Heart left ventricle (tissue), 16 donors: Measurements from ENCODE around the gene PREB. TPM values are rescaled to one million over a fixed set of nuclear protein-coding genes. Genes with fewer than 3 reads are reported as not detected.

ENCODE experiments used
- ATAC-seq, 4 donors: fragments of 200-7000 bp; cut with Tn5 transposase; one replicate each; pipeline ENCODE4 v1.9.1; 2020 to 2022; ENCODE audit warnings: moderate library complexity in 4 of 4, mild to moderate bottlenecking in 3 of 4, moderate number of reproducible peaks in 1 of 4
- DNase-seq, 5 donors: peaks; one replicate each; pipeline ENCODE4 v3.0.0-alpha.2; 2020
- H3K27ac ChIP-seq, 12 donors: fragments of 200-600 bp; sonication (generic) in 4 of 12; one replicate each; pipeline versions ENCODE4 v1.5.0 to v1.8.0; 2016 to 2022; ENCODE audit warnings: mild to moderate bottlenecking in 2 of 12
- H3K27me3 ChIP-seq, 9 donors: fragments of 200-600 bp; sonication (generic) in 2 of 9; one replicate each; pipeline versions ENCODE4 v1.5.1 to v1.8.0; 2016 to 2022; ENCODE audit warnings: mild to moderate bottlenecking in 3 of 9
- H3K36me3 ChIP-seq, 9 donors: fragments of 200-600 bp; sonication (generic) in 2 of 9; one replicate each; pipeline versions ENCODE4 v1.5.0 to v1.8.0; 2018 to 2022; ENCODE audit warnings: mild to moderate bottlenecking in 2 of 9
- H3K4me1 ChIP-seq, 12 donors: fragments of 200-600 bp; sonication (generic) in 4 of 12; one replicate each; pipeline versions ENCODE4 v1.5.0 to v1.8.0; 2016 to 2022; ENCODE audit warnings: mild to moderate bottlenecking in 3 of 12
- H3K4me3 ChIP-seq, 12 donors: fragments of 200-600 bp; sonication (generic) in 4 of 12; one replicate each; pipeline versions ENCODE4 v1.5.0 to v1.8.0; 2017 to 2022; ENCODE audit warnings: mild to moderate bottlenecking in 9 of 12, moderate library complexity in 4 of 12
- H3K9me3 ChIP-seq, 12 donors: fragments of 200-600 bp; sonication (generic) in 4 of 12; one replicate each; pipeline versions ENCODE4 v1.5.0 to v1.8.0; 2016 to 2022; ENCODE audit warnings: mild to moderate bottlenecking in 1 of 12
- CTCF ChIP-seq, 12 donors: fragments of 200-600 bp; sonication (generic) in 4 of 12; IDR thresholded peaks; one replicate each; pipeline versions ENCODE4 v1.5.0 to v1.8.0; 2018 to 2022; ENCODE audit warnings: antibody characterized with exemption in 12 of 12, mild to moderate bottlenecking in 5 of 12
- POLR2A ChIP-seq, 2 donors: fragments of 450-650 bp; IDR thresholded peaks; one replicate each; pipeline ENCODE4 v1.6.1; 2017; ENCODE audit warnings: antibody characterized with exemption in 2 of 2, mild to moderate bottlenecking in 2 of 2, moderate library complexity in 2 of 2
- WGBS, 4 donors: extraction: QIAGEN DNeasy Blood & Tissue Kit in 2 of 4; methylation state at CpG; one replicate each; pipeline versions ENCODE4 v1.1.5 to v1.1.7; 2013 to 2018; 5-methylcytosine and 5-hydroxymethylcytosine counted together
- intact Hi-C, 10 donors: fragments of 100-400 bp; cut with DNase I; formaldehyde crosslinking; loops; one replicate each; pipeline versions ENCODE4 v1.11.1 to v1.14.2; 2022
- polyA plus RNA-seq, 2 donors: library from polyadenylated mRNA; stranded (reverse); fragments of 200-250 nt; gene quantifications; one replicate each; pipeline ENCODE4 v1.2.3, GENCODE V29; 2013
- total RNA-seq, 9 donors: library from RNA; depleted of rRNA in 2 of 9; stranded (reverse); fragments of >200 nt in 2 of 9; fragmentation: NEBNext Ultra II Directional in 3 of 9; extraction: Animal tissue kit (Norgen Biotek cat#: 25700) in 3 of 9; gene quantifications; one replicate each; pipeline versions ENCODE4 v1.1.0 to v1.2.4, GENCODE V29; 2016 to 2023
- donor health status: ischemic (EF 13 %, LVEDD 7.1; RV severe dilation, severe dysfunction).
- donor health status: healthy with polysubstance abuse.
- donor health status: DM: no; HTN: yes; CAD: no.
- donor health status: DM: no; HTN: no; CAD: no.
- donor health status: ischemic (EF 25% LVEDD 6.9; RV normal size, moderate dysfunction).
- donor health status: ischemic (EF 25% LVEDD 5.7; RV mildly dilated, moderate dysfunction).
- donor health status: healthy.
- donor health status: DM: yes; HTN: yes; CAD: no.
- donor health status: ischemic (EF 35%, LVEDD 5.7; RV mildly dilated, moderate dysfunction).
- donor health status: nonischemic (EF 11% LVEDD 7.7; RV severe dilation, severe dysfunction).
- donor health status: DM: yes; HTN: yes; CAD: no.
- donor health status: PGD.
- donor health status: ischemic (EF 29% LVEDD 5.4; RV normal size, mild dysfunction).
- donor health status: nonischemic (EF 23%, LVEDD 6.1; RV moderate dilation, normal function).

Gene PREB
- total and polyA plus RNA-seq, 11 donors = 41.1 to 99.4 (median 49.3) TPM

GRCh38 chr2:27082773-27083409 lies 51.5 kb downstream of the PREB start:
- TF ChIP-seq CTCF (IDR thresholded peaks at IDR 0.05) = no peak
- TF ChIP-seq POLR2A (IDR thresholded peaks at IDR 0.05) = no peak
- Histone ChIP-seq H3K36me3 (peaks cover 0 to 3% (median 0%) of the 10 kb centered on the region in 9 donors), H3K4me1 (peaks cover 4 to 58% (median 35%) of the 10 kb centered on the region in 12 donors), H3K27ac (peak overlapping the region in 1 of 12 donors; percentile 97), H3K9me3 (no peaks in the 10 kb centered on the region), H3K4me3 (no peak overlapping the region), H3K27me3 (no peaks in the 10 kb centered on the region)
- WGBS, 4 donors = 87 to 91% (median 88%) methylated on average over 13 to 27 of the region's 27 CpGs
- ATAC-seq = no peak
- intact Hi-C loops = loop anchor here in 6 of 10 donors (5.0 to 10.0 kb wide), 3 partner anchors 48 to 121 kb away; partner anchors contain the start of gene TMEM214 (in 6 of the 6)
- peak in 1 of 5 donors; percentile 64 for DNase-seq

- Histone ChIP-seq H3K4me3 (no peak overlapping the region), H3K9me3 (no peaks in the 10 kb centered on the region), H3K4me1 (peaks cover 3 to 60% (median 34%) of the 10 kb centered on the region in 12 donors), H3K27me3 (no peaks in the 10 kb centered on the region), H3K27ac (peak overlapping the region in 11 of 12 donors; percentile 58 to 97 (median 81)), H3K36me3 (peaks cover 0 to 3% (median 0%) of the 10 kb centered on the region in 9 donors)
- DNase-seq (peak in 1 of 5 donors; percentile 61), ATAC-seq (no peak)
- TF ChIP-seq CTCF (IDR thresholded peaks at IDR 0.05) (no peak), POLR2A (IDR thresholded peaks at IDR 0.05) (no peak)
- 83 to 90% (median 89%) methylated on average over 19 to 38 of the region's 38 CpGs for WGBS, 4 donors
- intact Hi-C loops = loop anchor here in 7 of 10 donors (2.0 to 10.0 kb wide), 4 partner anchors 31 to 120 kb away; partner anchors contain the start of genes TMEM214 (in 6 of the 7) and AGBL5 (in 2 of the 7)
Observed at GRCh38 chr2:27081984-27082772, 52.3 kb downstream of the PREB start.

Other genes with a start within 250 kb of the PREB start
- gene MAPRE3, start 164.0 kb downstream of the PREB start, total RNA-seq = 10 to 100 TPM; 27.4 to 55.2 (median 42.3) TPM
- gene MAPRE3, start 164.0 kb downstream of the PREB start, polyA plus RNA-seq = 10 to 100 TPM; 28.7 to 65.0 TPM
- gene TMEM214, start 101.7 kb downstream of the PREB start, total RNA-seq = 10 to 100 TPM; 18.3 to 58.0 (median 31.6) TPM
- 10 to 100 TPM; 27.4 to 57.0 TPM for gene TMEM214, start 101.7 kb downstream of the PREB start, polyA plus RNA-seq
- 10 to 100 TPM in 4 of 9 donors, 1 to 10 TPM in 5; 4.9 to 12.5 (median 9.9) TPM for gene AGBL5, start 83.0 kb downstream of the PREB start, total RNA-seq
- 1 to 10 TPM; 4.5 to 7.9 TPM for gene AGBL5, start 83.0 kb downstream of the PREB start, polyA plus RNA-seq
- gene OST4, start 63.0 kb downstream of the PREB start, total RNA-seq = 100 to 1,000 TPM; 215 to 466 (median 343) TPM
- 100 to 1,000 TPM; 335 to 517 TPM for gene OST4, start 63.0 kb downstream of the PREB start, polyA plus RNA-seq
- 10 to 100 TPM in 8 of 9 donors, 1 to 10 TPM in 1; 7.5 to 76.9 (median 16.3) TPM for gene EMILIN1, start 56.0 kb downstream of the PREB start, total RNA-seq
- 10 to 100 TPM; 21.0 to 31.2 TPM for gene EMILIN1, start 56.0 kb downstream of the PREB start, polyA plus RNA-seq
- 1 to 10 TPM in 8 of 9 donors, under 1 TPM in 1; 0.89 to 3.9 (median 1.8) TPM for gene KHK, start 47.9 kb downstream of the PREB start, total RNA-seq
- gene KHK, start 47.9 kb downstream of the PREB start, polyA plus RNA-seq = 1 to 10 TPM; 1.3 to 2.0 TPM
- 1 to 10 TPM in 4 of 9 donors, under 1 TPM in 4, not detected in 1; 0.24 to 2.7 (median 1.0) TPM for gene CGREF1, start 15.5 kb downstream of the PREB start, total RNA-seq
- gene CGREF1, start 15.5 kb downstream of the PREB start, polyA plus RNA-seq = under 1 TPM; 0.67 to 0.99 TPM
- gene ABHD1, start 10.8 kb downstream of the PREB start, total RNA-seq = 1 to 10 TPM in 8 of 9 donors, not detected in 1; 1.2 to 3.9 (median 2.0) TPM
- gene ABHD1, start 10.8 kb downstream of the PREB start, polyA plus RNA-seq = 1 to 10 TPM in 1 of 2 donors, under 1 TPM in 1; 0.47 to 6.2 TPM
- gene PRR30, start 4.8 kb upstream of the PREB start, total RNA-seq = not detected
- gene PRR30, start 4.8 kb upstream of the PREB start, polyA plus RNA-seq = not detected
- gene TCF23, start 14.4 kb upstream of the PREB start, total RNA-seq = under 1 TPM in 3 of 9 donors, not detected in 6; 0.07 to 0.85 (median 0.68) TPM
- gene TCF23, start 14.4 kb upstream of the PREB start, polyA plus RNA-seq = under 1 TPM; 0.04 TPM
- gene ATRAID, start 77.4 kb upstream of the PREB start, total RNA-seq = 100 to 1,000 TPM in 8 of 9 donors, 10 to 100 TPM in 1; 96.9 to 210 (median 144) TPM
- gene ATRAID, start 77.4 kb upstream of the PREB start, polyA plus RNA-seq = 100 to 1,000 TPM; 126 to 195 TPM
- 10 to 100 TPM in 5 of 9 donors, 1 to 10 TPM in 4; 6.3 to 16.7 (median 10.3) TPM for gene SLC5A6, start 77.6 kb upstream of the PREB start, total RNA-seq
- 10 to 100 TPM in 1 of 2 donors, 1 to 10 TPM in 1; 6.7 to 37.7 TPM for gene SLC5A6, start 77.6 kb upstream of the PREB start, polyA plus RNA-seq
- gene CAD, start 82.7 kb upstream of the PREB start, total RNA-seq = 10 to 100 TPM in 2 of 9 donors, 1 to 10 TPM in 7; 5.0 to 14.2 (median 6.7) TPM
- 1 to 10 TPM; 3.2 to 9.3 TPM for gene CAD, start 82.7 kb upstream of the PREB start, polyA plus RNA-seq
- gene SLC30A3, start 128.4 kb upstream of the PREB start, total RNA-seq = 10 to 100 TPM in 2 of 9 donors, 1 to 10 TPM in 7; 5.0 to 18.1 (median 9.0) TPM
- 1 to 10 TPM; 5.6 to 9.2 TPM for gene SLC30A3, start 128.4 kb upstream of the PREB start, polyA plus RNA-seq
- gene DNAJC5G, start 140.8 kb upstream of the PREB start, total RNA-seq = 1 to 10 TPM in 5 of 9 donors, under 1 TPM in 4; 0.36 to 3.3 (median 1.2) TPM
- 1 to 10 TPM in 1 of 2 donors, under 1 TPM in 1; 0.11 to 1.8 TPM for gene DNAJC5G, start 140.8 kb upstream of the PREB start, polyA plus RNA-seq
- gene TRIM54, start 147.8 kb upstream of the PREB start, total RNA-seq = 100 to 1,000 TPM; 175 to 329 (median 241) TPM
- gene TRIM54, start 147.8 kb upstream of the PREB start, polyA plus RNA-seq = 100 to 1,000 TPM; 128 to 324 TPM
- gene UCN, start 173.8 kb upstream of the PREB start, total RNA-seq = 1 to 10 TPM in 6 of 9 donors, under 1 TPM in 3; 0.60 to 2.5 (median 1.1) TPM
- 1 to 10 TPM; 1.3 to 1.4 TPM for gene UCN, start 173.8 kb upstream of the PREB start, polyA plus RNA-seq
- gene MPV17, start 188.5 kb upstream of the PREB start, total RNA-seq = 100 to 1,000 TPM in 1 of 9 donors, 10 to 100 TPM in 8; 48.8 to 103 (median 65.7) TPM
- 100 to 1,000 TPM in 1 of 2 donors, 10 to 100 TPM in 1; 69.3 to 134 TPM for gene MPV17, start 188.5 kb upstream of the PREB start, polyA plus RNA-seq
- 10 to 100 TPM; 19.9 to 42.6 (median 28.3) TPM for gene GTF3C2, start 222.1 kb upstream of the PREB start, total RNA-seq
- 10 to 100 TPM; 17.8 to 21.9 TPM for gene GTF3C2, start 222.1 kb upstream of the PREB start, polyA plus RNA-seq
- 10 to 100 TPM; 28.5 to 59.3 (median 37.0) TPM for gene EIF2B4, start 235.7 kb upstream of the PREB start, total RNA-seq
- 10 to 100 TPM; 40.2 to 69.0 TPM for gene EIF2B4, start 235.7 kb upstream of the PREB start, polyA plus RNA-seq
- gene SNX17, start 236.0 kb upstream of the PREB start, total RNA-seq = 10 to 100 TPM; 59.4 to 90.7 (median 77.2) TPM
- gene SNX17, start 236.0 kb upstream of the PREB start, polyA plus RNA-seq = 100 to 1,000 TPM in 1 of 2 donors, 10 to 100 TPM in 1; 39.2 to 106 TPM
- 10 to 100 TPM in 1 of 9 donors, 1 to 10 TPM in 8; 2.8 to 10.4 (median 7.1) TPM for gene ZNF513, start 246.1 kb upstream of the PREB start, total RNA-seq
- 10 to 100 TPM in 1 of 2 donors, 1 to 10 TPM in 1; 8.7 to 11.8 TPM for gene ZNF513, start 246.1 kb upstream of the PREB start, polyA plus RNA-seq